GM18868 (cell line): Measurements from ENCODE around the gene POLR3C.

Source experiments
- ATAC-seq: cut with Tn5 transposase; IDR thresholded peaks from one replicate; pipeline ENCODE4 v1.9.1; 2021; ENCODE audit warnings: mild to moderate bottlenecking, moderate library complexity; ENCODE audit not compliant: unreplicated experiment

Gene POLR3C

DNA sequence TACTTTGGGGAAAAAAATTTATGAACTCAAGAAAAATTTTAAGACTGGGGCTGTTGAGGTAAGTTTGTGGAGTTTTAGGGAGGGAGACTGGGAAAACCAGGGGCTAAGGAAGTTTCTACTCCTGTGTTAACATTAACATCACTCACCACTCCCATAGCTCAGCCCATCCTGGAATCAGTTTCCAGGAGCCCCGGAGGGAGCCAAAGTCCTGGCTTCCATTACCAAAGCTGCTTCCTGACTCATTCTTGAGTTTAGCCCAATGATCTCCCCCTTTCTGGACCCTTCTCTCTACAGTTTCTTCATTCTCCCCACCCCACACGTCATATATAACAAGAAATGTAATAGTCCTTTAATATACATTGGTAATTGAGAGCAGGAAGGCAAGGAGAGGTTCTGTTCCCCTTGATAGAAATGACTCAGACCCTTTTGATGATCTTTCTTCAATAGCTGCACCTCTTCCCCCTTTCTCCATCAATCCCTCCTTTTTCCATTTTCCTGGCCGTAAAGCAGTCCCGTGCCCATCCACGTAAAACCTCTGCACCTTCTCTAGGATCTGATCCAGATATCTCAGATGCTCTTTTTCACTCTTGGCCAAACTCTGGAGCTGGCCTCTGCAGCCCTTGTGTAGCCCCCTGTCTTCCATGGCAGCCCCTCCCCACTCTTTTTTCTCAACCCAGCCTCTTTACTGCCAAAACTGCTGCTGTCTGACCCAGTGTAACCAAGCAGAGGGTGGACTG, 39.5 kb downstream of the POLR3C start:
- no peak for ATAC-seq

GRCh38 chr1:145868232-145868631, 44.2 kb downstream of the POLR3C start:
- ATAC-seq, result no peak

DNA sequence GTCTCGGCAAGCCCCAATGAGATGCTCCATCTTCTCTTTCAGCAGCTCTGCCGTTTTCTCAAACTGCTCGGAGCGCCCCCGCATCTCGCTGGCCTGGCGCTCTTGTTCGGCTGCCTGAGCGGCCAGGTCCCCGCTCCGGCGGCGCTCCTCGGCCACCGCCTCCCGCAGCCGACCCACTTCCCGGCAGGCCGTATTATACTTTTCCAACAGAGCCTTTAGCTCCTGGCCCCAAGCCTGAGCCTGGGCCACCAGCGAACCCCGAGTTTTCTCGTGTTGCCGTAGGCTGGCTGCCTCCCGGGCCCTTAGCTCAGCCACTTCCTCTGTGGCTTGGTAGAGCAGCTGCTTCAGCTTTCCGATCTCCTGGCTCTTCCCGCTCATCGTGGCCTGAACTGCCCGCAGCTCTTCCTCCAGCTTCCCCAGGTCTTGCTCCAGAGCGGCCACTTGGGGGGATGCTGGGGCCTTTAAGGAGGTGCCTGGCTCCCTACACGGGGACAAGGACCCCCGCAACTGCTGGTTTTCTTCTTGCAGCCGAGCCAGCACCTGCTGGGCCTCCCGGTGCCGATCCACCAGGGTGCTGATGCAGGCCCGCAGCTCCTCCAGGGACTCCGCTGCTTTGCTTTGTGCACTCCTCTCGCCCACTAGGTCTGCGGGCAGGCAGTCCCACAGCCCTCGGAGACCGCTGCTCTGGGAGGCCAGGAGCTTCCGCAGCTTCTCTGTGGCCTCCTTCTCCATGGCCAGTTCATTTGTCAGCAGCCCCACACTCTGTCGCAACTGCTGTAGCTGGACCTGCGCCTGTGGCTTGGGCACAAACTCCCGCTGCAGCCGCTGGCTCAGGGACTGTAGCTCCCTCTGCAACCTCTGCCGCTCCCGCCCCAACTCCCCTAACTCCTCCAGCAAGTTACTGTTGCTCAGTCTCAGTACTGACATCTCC, 48.3 kb downstream of the POLR3C start:
- no peak for ATAC-seq

DNA sequence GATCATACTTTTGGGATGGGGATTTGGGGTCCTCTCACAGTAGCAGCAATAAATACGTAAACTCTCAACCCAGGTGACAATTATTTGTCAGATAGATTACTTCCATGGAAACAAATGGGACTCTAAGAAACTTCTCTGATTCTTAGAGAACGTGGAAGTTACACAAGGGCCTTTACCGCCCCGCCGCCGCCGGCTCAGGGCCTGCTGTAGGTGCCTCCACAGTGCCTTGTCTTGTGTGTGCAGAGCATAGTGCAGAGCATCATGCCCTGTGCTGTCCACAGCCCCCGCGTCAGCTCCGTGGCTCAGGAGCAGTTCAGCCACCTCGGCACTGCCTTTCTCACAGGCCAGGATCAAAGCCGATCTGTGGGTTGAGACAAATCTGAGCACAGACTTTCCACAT, 50.6 kb downstream of the POLR3C start:
- no peak for ATAC-seq

- no peak for ATAC-seq
These were observed 54.0 kb downstream of the POLR3C start for GRCh38 chr1:145877923-145878486.

DNA sequence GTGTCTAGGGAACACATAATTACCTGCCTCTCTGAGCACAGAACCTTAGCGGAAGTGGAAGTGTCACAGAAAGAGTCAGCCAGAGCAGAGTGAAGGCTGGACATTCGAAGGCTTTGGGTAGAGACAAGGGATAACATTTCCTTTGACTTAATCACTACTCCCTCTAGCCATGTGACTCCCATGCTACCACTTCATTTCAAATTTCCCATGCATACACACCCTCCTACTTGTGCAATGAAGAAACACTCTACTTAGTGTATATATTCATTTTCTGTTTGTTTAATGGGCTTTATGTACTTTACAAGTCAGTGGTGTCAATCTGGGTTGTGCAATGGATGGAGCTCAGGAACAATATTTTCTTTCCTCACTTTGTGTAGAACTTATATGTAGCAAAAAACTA, 54.7 kb downstream of the POLR3C start:
- no peak for ATAC-seq

DNA sequence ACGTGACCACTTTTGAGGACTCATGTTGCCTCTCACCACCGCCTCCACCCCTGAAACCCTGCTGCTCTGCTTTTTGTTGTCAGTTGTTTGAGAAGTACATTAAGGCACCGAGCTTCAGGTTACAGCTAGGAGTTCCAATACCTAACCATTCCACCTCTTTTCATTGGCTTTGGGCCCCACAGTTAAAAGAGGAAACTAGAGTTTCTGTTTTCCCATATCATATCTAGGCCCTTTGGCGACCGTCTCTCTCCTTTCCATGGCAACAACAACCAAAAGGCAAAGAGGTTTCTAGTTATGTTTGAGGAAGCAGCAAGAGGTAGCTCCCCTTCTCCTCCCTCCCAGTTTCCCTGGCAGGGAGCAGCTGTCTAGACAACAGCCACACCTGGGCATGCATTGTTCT, 55.8 kb downstream of the POLR3C start:
- ATAC-seq, result no peak

- ATAC-seq, result no peak
These were observed 60.7 kb downstream of the POLR3C start for GRCh38 chr1:145884675-145885074.

DNA sequence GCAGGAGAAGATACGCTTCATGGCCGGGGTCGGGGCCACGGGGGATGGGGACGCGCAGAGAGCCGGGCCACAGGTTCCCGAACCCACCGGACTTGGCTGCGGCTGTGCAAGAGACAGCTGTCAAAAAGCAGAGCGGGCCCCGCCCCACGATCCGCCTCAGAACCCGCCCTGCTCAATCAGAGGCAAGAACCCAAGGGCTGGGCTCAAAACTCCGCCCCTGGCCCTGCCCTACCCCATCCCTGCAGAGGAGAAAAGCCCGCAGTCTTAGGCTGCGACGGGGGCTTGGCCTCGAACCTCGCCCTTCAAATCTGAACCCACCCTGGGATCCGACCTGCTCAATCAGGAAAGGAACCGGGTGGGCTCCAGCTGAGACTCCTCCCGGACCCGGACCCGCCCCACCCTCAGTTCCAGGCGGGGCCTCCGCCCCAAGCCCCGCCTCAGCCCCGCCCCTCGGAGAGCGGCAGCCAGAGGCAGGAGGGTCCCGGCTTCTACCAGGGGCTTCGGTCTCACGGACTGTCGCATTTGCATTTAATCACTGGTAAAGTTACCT, 61.8 kb downstream of the POLR3C start, which contains the start of gene ANKRD35:
ANKRD35 (minus strand) TSS at position 129 of the 550 bp plus-strand sequence; CDS start at position 21, 108 bp downstream.
- ATAC-seq, result peak; percentile 100

GRCh38 chr1:145886390-145886789, 62.4 kb downstream of the POLR3C start:
- ATAC-seq, result no peak

DNA sequence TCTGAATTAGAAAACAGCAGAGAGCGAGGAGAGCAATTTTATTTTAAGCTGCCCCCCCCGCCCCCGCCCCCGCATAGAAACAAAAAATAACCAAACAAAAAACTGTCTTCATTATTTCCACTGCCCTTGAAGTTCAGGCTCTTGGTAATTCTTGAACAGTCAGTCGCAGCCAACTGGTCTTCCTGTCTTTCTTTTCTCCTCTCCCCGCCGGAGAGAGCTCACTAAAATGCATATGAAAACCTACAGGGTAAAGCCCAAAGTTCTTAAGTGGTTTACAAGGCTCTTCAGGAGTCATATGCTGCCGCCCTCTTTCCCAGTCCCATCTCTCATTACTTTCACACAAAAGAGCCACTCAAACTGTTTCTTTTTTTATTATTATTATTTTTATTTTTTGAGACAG, 62.8 kb downstream of the POLR3C start:
- no peak for ATAC-seq

- ATAC-seq, result no peak
These were observed 63.6 kb downstream of the POLR3C start for GRCh38 chr1:145887631-145888030.

DNA sequence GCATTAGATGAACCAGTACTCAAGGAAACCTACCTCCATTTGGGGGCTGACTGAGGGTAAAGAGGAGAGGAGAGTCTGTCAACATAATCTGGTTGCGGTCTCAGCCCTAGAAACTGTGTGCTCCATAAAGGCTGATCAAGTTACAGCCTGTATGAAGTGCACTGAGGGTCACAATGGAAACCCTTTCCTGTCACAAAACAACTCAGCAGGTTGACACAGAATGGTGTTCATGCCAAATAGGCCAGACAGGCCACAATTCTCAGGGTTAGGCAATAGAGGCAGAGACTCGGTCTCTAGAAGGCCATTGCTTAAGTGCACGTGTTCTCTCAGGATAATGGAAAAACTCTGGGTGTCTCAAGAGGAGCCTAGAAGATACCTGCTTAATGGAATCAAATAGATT, 65.7 kb downstream of the POLR3C start:
- ATAC-seq, result no peak

DNA sequence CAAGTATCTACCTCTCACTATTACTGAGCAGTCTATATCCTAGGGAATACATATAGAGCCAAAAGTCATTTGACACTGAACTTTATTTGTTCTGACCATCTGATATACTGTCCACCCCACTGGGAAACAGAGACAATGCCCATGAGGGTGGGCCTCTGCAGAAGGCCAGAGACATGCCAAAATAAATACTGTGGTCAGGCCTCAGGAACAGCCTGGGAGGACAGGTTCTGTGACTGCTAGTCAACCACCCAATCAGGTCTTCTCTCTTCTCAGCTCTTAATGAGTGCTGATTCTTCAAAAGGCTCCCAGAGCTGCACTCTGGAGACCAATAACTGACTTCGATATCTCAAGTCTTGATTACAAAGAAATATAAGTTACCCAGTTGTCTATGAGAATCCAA, 67.1 kb downstream of the POLR3C start:
- no peak for ATAC-seq

DNA sequence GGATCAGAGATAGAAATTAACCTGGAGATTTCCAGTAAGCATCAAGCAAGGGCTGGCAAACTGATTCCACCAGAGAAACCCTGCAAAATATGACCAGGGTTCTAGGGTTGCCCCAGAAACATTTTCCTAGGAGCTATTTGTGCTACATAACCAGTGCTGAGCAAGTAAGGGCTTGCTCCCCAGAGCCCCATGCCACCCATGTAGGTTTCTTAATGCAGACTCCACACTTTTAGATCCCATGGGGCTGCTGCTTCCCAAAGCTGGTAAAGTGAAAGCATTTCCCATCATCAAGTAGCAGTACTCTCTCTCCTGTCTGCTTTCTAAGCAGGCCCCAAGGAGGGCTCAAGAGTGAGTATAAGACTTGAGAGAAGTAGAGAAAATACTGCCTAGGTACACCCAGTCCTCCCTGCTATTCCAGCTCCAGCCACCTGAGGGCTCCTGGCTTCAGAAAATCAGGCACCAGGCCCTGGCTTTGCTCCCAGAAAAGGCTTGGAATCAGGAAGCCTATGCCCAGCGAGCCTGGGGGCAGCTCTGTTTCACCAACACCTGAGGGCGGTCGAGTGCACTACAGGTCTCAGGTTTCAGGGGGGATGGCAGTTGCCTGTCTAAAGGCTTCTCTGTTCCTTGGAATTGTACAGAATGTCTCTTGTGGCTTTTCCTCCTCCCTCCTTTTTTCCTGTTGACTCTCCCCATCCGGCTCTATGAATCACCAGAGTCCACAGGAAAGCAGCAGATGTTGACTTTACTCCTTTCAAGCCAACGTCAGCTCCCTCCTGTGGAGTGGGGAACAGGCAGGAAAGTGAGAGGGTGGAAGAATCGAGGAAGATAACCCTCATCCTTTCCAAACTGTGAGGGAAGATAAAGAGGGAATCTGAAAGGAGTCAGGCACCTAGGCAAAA, 67.8 kb downstream of the POLR3C start:
- no peak for ATAC-seq

DNA sequence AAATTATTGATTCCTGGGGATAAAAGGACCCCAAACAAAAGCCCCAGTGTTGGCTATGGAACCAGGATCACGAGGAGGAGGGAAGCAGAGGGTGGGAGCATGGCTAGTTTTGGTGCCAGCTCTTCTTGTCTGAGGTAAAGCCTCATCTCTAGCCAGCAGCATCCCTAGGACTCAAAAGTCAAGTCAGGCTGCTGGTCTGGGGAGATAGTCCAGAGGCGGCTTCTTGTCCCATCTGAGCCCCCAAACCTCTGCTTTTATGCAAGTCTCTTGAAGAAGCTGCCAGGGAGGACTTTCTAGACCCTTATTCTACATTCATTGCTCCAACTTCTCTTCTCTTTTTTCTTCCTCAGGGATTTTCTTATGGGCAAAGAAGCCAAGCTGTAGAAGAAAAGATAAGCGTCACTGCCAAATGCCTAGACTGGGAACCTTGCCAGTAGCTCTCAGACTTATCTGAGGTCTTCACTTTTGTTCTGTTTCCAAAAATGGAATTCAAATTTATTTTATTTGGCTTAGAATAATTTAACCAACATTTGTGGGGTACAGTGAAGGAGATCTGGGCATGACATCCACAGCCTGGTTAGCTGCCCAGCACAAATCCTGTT, 68.6 kb downstream of the POLR3C start:
- no peak for ATAC-seq

DNA sequence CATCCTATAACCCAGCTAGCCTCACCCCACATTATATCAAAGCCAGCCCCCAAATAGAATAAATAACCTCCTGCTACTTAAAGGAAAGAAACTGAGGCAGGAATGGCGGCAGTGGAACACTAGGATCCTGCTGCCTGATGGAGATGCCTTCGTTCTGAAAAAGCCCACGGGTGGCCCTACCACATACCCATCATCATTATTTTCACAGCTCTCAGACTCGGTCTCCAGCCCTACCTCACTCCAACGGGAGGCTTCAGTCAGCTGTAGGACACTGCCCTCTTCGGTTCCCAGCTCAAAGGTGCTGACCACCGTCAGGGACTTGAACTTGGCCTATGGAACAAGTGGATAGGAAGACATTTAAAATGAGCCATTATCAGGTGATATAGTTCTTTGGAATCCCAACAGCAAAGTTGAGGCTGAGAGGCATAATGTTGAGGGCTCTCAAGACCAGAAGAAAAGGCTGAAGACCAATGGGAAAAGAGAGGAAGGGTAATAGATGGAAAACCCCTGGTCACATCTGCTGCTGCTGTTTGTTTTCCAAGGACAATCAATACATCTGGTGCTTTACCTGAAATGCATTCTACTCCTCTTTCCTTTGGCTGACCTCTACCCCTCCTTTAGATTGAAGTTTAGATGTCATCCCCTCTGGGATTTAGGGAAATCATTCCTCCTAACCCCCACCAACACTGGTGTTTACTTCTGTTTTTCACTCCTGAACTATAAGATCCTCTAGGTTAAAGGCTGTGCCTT, 69.5 kb downstream of the POLR3C start:
- ATAC-seq, result no peak
